A673 (cell line): Measurements from ENCODE around the gene ADAM17. TPM values are rescaled to one million over a fixed set of nuclear protein-coding genes. Genes with fewer than 3 reads are reported as not detected.

Experiments used
- BruUV-seq: library from RNA; stranded (reverse); fragments of 400-500 nt; replicated peaks from 2 replicates; lab custom pipeline; 2021; lab: Mats Ljungman, UMichigan
- CTCF ChIA-PET: fragments of 300-600 bp; sonication (Branson Sonifier 250); formaldehyde crosslinking; loops from one replicate; lab custom pipeline; 2022; ENCODE audit warnings: antibody characterized with exemption; lab: Charles Lee
- POLR2A ChIA-PET: fragments of 300-600 bp; sonication (Branson Sonifier 250); formaldehyde crosslinking; loops from one replicate; lab custom pipeline; 2022; ENCODE audit warnings: antibody characterized with exemption; ENCODE audit not compliant: low non-redundant PET; lab: Charles Lee
- DNase-seq: peaks from one replicate; pipeline ENCODE4 v3.0.0-alpha.2; 2015; ENCODE audit warnings: low spot score
- H3K27ac ChIP-seq: fragments of 200-600 bp; sonication (generic); 2 replicates; pipeline ENCODE4 v1.5.1; 2016; ENCODE audit warnings: mixed run types, low read depth, mild to moderate bottlenecking, mixed read lengths, antibody characterized with exemption, low read length; ENCODE audit not compliant: poor library complexity, severe bottlenecking
- H3K27me3 ChIP-seq: fragments of 200-600 bp; sonication (generic); replicated peaks from 2 replicates; pipeline ENCODE4 v1.6.1; 2017; ENCODE audit warnings: mixed run types, low read depth, mild to moderate bottlenecking, mixed read lengths, antibody characterized with exemption, low read length; ENCODE audit not compliant: insufficient read depth, poor library complexity
- H3K36me3 ChIP-seq: fragments of 200-600 bp; sonication (generic); 2 replicates; pipeline ENCODE4 v1.6.1; 2016; ENCODE audit warnings: mixed run types, mild to moderate bottlenecking, mixed read lengths, antibody characterized with exemption, low read length; ENCODE audit not compliant: insufficient read depth, poor library complexity, severe bottlenecking
- H3K4me1 ChIP-seq: fragments of 200-600 bp; sonication (generic); 2 replicates; pipeline ENCODE4 v1.6.1; 2017; ENCODE audit warnings: mixed run types, mild to moderate bottlenecking, mixed read lengths, antibody characterized with exemption, low read length; ENCODE audit not compliant: insufficient read depth, poor library complexity, severe bottlenecking
- H3K4me3 ChIP-seq: fragments of 200-600 bp; sonication (generic); 2 replicates; pipeline ENCODE4 v1.5.1; 2016; ENCODE audit warnings: low read depth, mixed run types, mild to moderate bottlenecking, mixed read lengths, low read length; ENCODE audit not compliant: poor library complexity, severe bottlenecking
- H3K9me3 ChIP-seq: fragments of 200-600 bp; sonication (generic); 2 replicates; pipeline ENCODE4 v1.6.1; 2016; ENCODE audit warnings: mixed run types, low read depth, mild to moderate bottlenecking, mixed read lengths, antibody characterized with exemption, low read length; ENCODE audit not compliant: poor library complexity, severe bottlenecking
- EZH2 ChIP-seq: fragments of 200-600 bp; sonication (generic); IDR thresholded peaks from 2 replicates; pipeline ENCODE4 v1.6.1; 2017; ENCODE audit warnings: borderline replicate concordance, low read depth, mild to moderate bottlenecking, mixed read lengths, antibody characterized with exemption, low read length; ENCODE audit not compliant: poor library complexity, severe bottlenecking
- intact Hi-C: fragments of 100-400 bp; cut with micrococcal nuclease; formaldehyde crosslinking; loops from one replicate; pipeline ENCODE4 v1.10.0; 2022; ENCODE audit not compliant: unreplicated experiment
- total RNA-seq: library from RNA; stranded (reverse); gene quantifications from 2 replicates; pipeline ENCODE4 v1.2.3, GENCODE V29; 2021
- TF ChIP-seq, protein P1 (sequence below): fragments of 300-800, 200-600 bp; sonication (generic); conservative IDR thresholded peaks from 2 replicates; pipeline ENCODE4 v1.5.1; 2017; ENCODE audit warnings: low read depth, mild to moderate bottlenecking, antibody characterized with exemption, low read length, moderate library complexity, mixed read lengths

ADAM17 gene
- total RNA-seq, 1 experiment from 2014 or later: 40.1 TPM

DNA sequence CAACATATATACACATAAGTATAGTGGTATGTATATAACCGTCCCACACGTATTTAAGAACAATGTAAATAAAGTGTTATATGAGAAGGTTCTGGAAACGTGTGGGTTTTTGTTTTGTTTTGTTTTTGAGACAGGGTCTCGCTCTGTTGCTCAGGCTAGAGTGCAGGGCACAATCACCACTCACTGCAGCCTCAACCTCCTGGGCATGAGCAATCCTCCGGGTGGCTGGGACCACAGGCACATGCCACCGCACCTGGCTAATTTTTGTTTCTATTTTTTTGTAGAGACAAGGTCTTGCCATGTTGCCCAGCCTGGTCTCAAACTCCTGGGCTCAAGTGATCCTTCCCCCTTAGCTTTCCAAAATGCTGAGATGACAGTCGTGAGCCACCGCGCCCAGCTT lies 6.2 kb downstream of the ADAM17 start:
- Histone ChIP-seq H3K4me1 (peaks cover 46% of the 10 kb centered on the region), H3K9me3 (no peaks in the 10 kb centered on the region), H3K36me3 (no peaks in the 10 kb centered on the region), H3K4me3 (no peak overlapping the region), H3K27ac (peak overlapping the region; percentile 43), H3K27me3 (no peaks in the 10 kb centered on the region)
- DNase-seq: no peak
- POLR2A ChIA-PET: no interaction called here
- BruUV-seq: no TSS peak
- CTCF ChIA-PET: no interaction called here
- intact Hi-C loops: no loop called here
- TF ChIP-seq EZH2: no peak
- TF ChIP-seq, protein P1, sequence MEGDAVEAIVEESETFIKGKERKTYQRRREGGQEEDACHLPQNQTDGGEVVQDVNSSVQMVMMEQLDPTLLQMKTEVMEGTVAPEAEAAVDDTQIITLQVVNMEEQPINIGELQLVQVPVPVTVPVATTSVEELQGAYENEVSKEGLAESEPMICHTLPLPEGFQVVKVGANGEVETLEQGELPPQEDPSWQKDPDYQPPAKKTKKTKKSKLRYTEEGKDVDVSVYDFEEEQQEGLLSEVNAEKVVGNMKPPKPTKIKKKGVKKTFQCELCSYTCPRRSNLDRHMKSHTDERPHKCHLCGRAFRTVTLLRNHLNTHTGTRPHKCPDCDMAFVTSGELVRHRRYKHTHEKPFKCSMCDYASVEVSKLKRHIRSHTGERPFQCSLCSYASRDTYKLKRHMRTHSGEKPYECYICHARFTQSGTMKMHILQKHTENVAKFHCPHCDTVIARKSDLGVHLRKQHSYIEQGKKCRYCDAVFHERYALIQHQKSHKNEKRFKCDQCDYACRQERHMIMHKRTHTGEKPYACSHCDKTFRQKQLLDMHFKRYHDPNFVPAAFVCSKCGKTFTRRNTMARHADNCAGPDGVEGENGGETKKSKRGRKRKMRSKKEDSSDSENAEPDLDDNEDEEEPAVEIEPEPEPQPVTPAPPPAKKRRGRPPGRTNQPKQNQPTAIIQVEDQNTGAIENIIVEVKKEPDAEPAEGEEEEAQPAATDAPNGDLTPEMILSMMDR: no peak

DNA sequence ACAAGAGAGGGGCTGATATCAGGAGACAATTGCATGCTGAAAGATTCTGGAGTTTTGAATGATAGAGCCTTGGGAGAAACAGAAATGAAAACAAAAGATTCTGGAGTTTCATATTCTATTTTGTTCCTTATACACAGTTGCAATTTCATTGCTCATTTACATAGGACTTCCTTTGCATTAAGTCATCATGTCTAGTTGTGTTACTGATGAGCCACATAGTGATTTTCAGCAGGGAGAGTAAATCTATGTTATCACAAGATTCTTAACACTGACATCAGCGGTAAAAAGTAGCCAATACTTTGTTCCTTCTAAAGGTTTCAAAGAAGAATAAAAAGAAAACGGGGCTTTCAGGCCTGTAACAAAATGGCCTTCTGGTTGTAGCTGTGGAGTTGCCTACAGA lies 7.1 kb downstream of the ADAM17 start:
- no peak for DNase-seq
- intact Hi-C loops: no loop called here
- H3K27me3 ChIP-seq: no peaks in the 10 kb centered on the region
- H3K4me1 ChIP-seq: peaks cover 40% of the 10 kb centered on the region
- CTCF ChIA-PET: interaction anchor here (0.6 kb wide), 1 partner anchor 33 kb away, joined by 3 read pairs; no protein-coding TSS in a partner anchor
- peak overlapping the region; percentile 74 for H3K27ac ChIP-seq
- TF ChIP-seq, protein P1: no peak
- TF ChIP-seq EZH2: no peak
- no peak overlapping the region for H3K4me3 ChIP-seq
- H3K9me3 ChIP-seq: no peaks in the 10 kb centered on the region
- BruUV-seq: no TSS peak
- POLR2A ChIA-PET: interaction anchor here (0.6 kb wide), 1 partner anchor 22 kb away, joined by 3 read pairs; no protein-coding TSS in a partner anchor
- no peaks in the 10 kb centered on the region for H3K36me3 ChIP-seq

DNA sequence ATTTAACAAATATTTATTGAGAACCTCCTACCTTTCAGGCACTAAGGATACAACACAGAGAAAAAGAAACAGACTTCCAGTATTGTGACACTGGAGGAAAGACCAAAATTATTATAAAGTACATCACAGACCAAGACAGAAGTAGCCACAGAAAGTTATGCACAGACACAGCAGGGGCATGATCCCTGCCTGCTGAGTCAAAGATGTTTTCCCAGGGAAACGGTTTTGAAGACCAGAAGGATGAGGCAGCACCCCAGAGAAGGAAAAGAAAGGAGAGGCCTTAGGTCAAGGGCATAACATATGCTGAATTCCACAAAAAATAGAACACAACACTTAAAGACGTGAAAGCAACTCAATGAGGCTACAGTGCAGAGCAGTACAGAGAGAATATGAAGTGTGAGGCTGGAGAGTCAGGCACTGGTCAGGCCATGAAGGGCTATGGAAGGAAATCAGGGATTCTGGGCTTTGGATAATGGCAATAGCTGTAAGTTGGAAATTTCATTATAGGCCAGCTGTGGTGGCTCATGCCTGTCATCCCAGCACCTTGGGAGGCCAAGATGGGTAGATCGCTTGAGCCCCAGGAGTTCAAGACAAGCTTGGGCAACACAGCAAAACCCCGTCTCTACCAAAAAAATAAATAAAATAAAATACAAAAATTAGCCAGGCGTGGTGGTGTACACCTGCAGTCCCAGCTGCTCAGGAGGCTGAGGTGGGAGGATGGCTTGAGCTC lies 8.2 kb downstream of the ADAM17 start:
- H3K27me3 ChIP-seq: no peaks in the 10 kb centered on the region
- no peaks in the 10 kb centered on the region for H3K36me3 ChIP-seq
- H3K9me3 ChIP-seq: no peaks in the 10 kb centered on the region
- DNase-seq: no peak
- TF ChIP-seq EZH2: no peak
- TF ChIP-seq, protein P1: no peak
- ChIA-PET POLR2A (no interaction called here), CTCF (interaction anchor here (0.5 kb wide), 1 partner anchor 408 kb away, joined by 3 read pairs; no protein-coding TSS in a partner anchor)
- intact Hi-C loops: no loop called here
- peak overlapping the region; percentile 74 for H3K27ac ChIP-seq
- peaks cover 37% of the 10 kb centered on the region for H3K4me1 ChIP-seq
- BruUV-seq: no TSS peak
- H3K4me3 ChIP-seq: no peak overlapping the region
